ENCODE measurements around the gene PDE4D. TPM values are rescaled to one million over a fixed set of nuclear protein-coding genes. Genes with fewer than 3 reads are reported as not detected.

The PDE4D gene
- total and polyA plus RNA-seq, 2 donors (not counting 1 experiment from before 2014, with no cell fraction given) = 14.9 to 171 TPM

GRCh38 chr5:59847586-59847985 is 45.9 kb downstream of the PDE4D start:
- CTCF ChIA-PET = no interaction called here

GRCh38 chr5:59845730-59846129 is 47.8 kb downstream of the PDE4D start:
- Mint-ChIP-seq H3K4me3 (no peak overlapping the region), H3K4me1 (no peaks in the 10 kb centered on the region), H3K27ac (no peak overlapping the region), H3K27me3 (peaks cover 10% of the 10 kb centered on the region), H3K9me3 (ENCODE audit: insufficient read depth) (no peaks in the 10 kb centered on the region)
- H3K4me2 ChIP-seq (replicated peaks; ENCODE audit: low read depth, low read length, poor library complexity, severe bottlenecking) = no peak overlapping the region
- DNase-seq (no peak), ATAC-seq (ENCODE audit: low read depth) (no peak)
- no peaks in the 10 kb centered on the region for H3K36me3 ChIP-seq (replicated peaks in 1 of 2; ENCODE audit: control extremely low read depth in 1 of 2, control insufficient read depth in 1 of 2, extremely low read depth in 1 of 2, insufficient read depth in 2 of 2, low read length in 1 of 2)
- H2AFZ ChIP-seq (ENCODE audit: insufficient read depth, low read depth, low read length, poor library complexity, severe bottlenecking) = no peak overlapping the region
- no peak overlapping the region for H3K27ac ChIP-seq (ENCODE audit: low read length in 2 of 2)
- no peaks in the 10 kb centered on the region for H3K9me3 ChIP-seq (ENCODE audit: control extremely low read depth in 1 of 3, control insufficient read depth in 2 of 3, insufficient read depth in 1 of 3, low read length in 2 of 3)
- intact Hi-C loops (cut with micrococcal nuclease) = no loop called here
- CTCF ChIA-PET = no interaction called here
- TF ChIP-seq CTCF (IDR thresholded peaks at IDR 0.05) (no peak), EZH2 (IDR thresholded peaks at IDR 0.05; ENCODE audit: borderline replicate concordance, insufficient read depth, low read depth, low read length, poor library complexity, severe bottlenecking) (no peak)
- H3K9ac ChIP-seq (ENCODE audit: low read length) = no peak overlapping the region
- POLR2A ChIA-PET = no interaction called here
- H4K20me1 ChIP-seq (ENCODE audit: control insufficient read depth, insufficient read depth, low read length, poor library complexity, severe bottlenecking) = no peaks in the 10 kb centered on the region
- no CpG with 5 or more reads among the region's 2 CpGs for WGBS (ENCODE audit: insufficient coverage)
- H3K4me3 ChIP-seq (ENCODE audit: control extremely low read depth in 1 of 5, extremely low read depth in 1 of 5, insufficient read depth in 1 of 5, low read depth in 2 of 5, low read length in 4 of 5) = no peak overlapping the region
- no peaks in the 10 kb centered on the region for H3K79me2 ChIP-seq (ENCODE audit: control insufficient read depth, insufficient read depth, low read length)
- H3K27me3 ChIP-seq (replicated peaks in 1 of 4; ENCODE audit: control extremely low read depth in 1 of 4, control insufficient read depth in 3 of 4, insufficient read depth in 4 of 4, low read length in 3 of 4) = no peaks in the 10 kb centered on the region
- H3K4me1 ChIP-seq (ENCODE audit: control insufficient read depth in 2 of 2, insufficient read depth in 2 of 2, low read length in 2 of 2) = no peaks in the 10 kb centered on the region

More at GRCh38 chr5:59847586-59847985, 45.9 kb downstream of the PDE4D start:
- Histone ChIP-seq H3K27me3 (replicated peaks in 1 of 4; ENCODE audit: control extremely low read depth in 1 of 4, control insufficient read depth in 3 of 4, insufficient read depth in 4 of 4, low read length in 3 of 4) (no peaks in the 10 kb centered on the region), H3K4me3 (ENCODE audit: control extremely low read depth in 1 of 5, extremely low read depth in 1 of 5, insufficient read depth in 1 of 5, low read depth in 2 of 5, low read length in 4 of 5) (no peak overlapping the region), H3K36me3 (replicated peaks in 1 of 2; ENCODE audit: control extremely low read depth in 1 of 2, control insufficient read depth in 1 of 2, extremely low read depth in 1 of 2, insufficient read depth in 2 of 2, low read length in 1 of 2) (no peaks in the 10 kb centered on the region), H3K9me3 (ENCODE audit: control extremely low read depth in 1 of 3, control insufficient read depth in 2 of 3, insufficient read depth in 1 of 3, low read length in 2 of 3) (no peaks in the 10 kb centered on the region), H4K20me1 (ENCODE audit: control insufficient read depth, insufficient read depth, low read length, poor library complexity, severe bottlenecking) (no peaks in the 10 kb centered on the region), H3K4me1 (ENCODE audit: control insufficient read depth in 2 of 2, insufficient read depth in 2 of 2, low read length in 2 of 2) (no peaks in the 10 kb centered on the region), H2AFZ (ENCODE audit: insufficient read depth, low read depth, low read length, poor library complexity, severe bottlenecking) (no peak overlapping the region), H3K9ac (ENCODE audit: low read length) (no peak overlapping the region), H3K27ac (ENCODE audit: low read length in 2 of 2) (no peak overlapping the region), H3K4me2 (replicated peaks; ENCODE audit: low read depth, low read length, poor library complexity, severe bottlenecking) (no peak overlapping the region), H3K79me2 (ENCODE audit: control insufficient read depth, insufficient read depth, low read length) (no peaks in the 10 kb centered on the region)
- no peaks in the 10 kb centered on the region for H3K4me1 Mint-ChIP-seq
- H3K27ac Mint-ChIP-seq = no peak overlapping the region
- no peak overlapping the region for H3K4me3 Mint-ChIP-seq
- TF ChIP-seq CTCF (IDR thresholded peaks at IDR 0.05) = no peak
- no peak for TF ChIP-seq EZH2 (IDR thresholded peaks at IDR 0.05; ENCODE audit: borderline replicate concordance, insufficient read depth, low read depth, low read length, poor library complexity, severe bottlenecking)
- ATAC-seq (ENCODE audit: low read depth) (no peak), DNase-seq (no peak)
- POLR2A ChIA-PET = no interaction called here
- 88% methylated on average over 1 of the region's 2 CpGs for WGBS (ENCODE audit: insufficient coverage)
- H3K27me3 Mint-ChIP-seq = no peaks in the 10 kb centered on the region
- no peaks in the 10 kb centered on the region for H3K9me3 Mint-ChIP-seq (ENCODE audit: insufficient read depth)
- intact Hi-C loops (cut with micrococcal nuclease) = no loop called here
